NCI-H187 (cell line): Measurements from ENCODE around the gene CNIH2.
"Not testable (repeated sequence)": the region's sequence is repeated elsewhere in the genome, so short reads cannot be mapped to it uniquely, and the experiment has no call there.

ENCODE experiments used
- DNase-seq, 2 experiments: peaks; one replicate each; lab custom pipeline; 2025; lab: John Stamatoyannopoulos, UW

CNIH2 gene

DNA sequence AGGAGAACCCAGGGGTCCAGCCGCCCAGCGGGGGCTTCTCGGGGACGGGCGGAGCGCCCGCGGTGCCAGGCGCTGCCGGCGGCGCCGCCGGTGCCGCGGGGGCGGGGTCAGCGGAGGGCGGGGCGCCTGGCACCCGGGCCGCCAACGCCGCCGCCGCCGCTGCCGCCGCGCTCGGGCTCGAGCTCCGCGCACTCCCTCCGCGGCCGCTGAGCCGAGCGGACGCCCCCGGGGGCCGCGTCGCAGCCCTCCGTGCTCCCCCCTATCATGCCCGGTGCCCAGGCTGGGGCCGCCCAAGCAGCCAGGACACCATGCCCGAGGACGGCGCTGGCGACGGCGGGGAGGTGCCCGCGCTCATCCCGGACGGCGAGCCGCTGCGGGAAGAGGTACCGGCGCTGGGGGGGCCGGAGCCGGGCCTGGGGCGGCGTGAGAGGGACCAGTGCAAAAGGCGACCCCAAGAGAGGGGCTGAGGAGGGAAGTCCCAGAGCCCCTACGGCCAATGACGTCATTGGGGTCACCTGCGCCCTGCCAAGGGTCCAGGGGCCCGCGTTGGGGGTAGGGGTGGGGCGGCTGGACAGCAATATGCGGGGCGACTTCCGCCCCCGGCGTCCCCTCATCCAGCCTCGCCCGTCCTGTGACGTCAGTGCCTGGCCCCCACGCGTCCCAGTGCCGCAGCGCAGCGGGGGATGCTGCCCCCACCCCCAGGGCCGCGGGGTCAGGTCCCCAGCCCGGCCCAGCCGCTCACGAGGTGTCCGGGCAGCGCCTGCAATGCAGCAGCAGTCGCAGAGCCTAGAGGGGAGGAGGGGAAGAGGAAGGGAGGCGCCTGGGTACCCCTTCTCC lies 13.9 kb downstream of the CNIH2 start, which contains the start of gene TMEM151A:
Gene TMEM151A (plus strand): TSS at position 189 of the 837 bp plus-strand sequence. CDS start 120 bp downstream, at position 309.
- DNase-seq = no peak

DNA sequence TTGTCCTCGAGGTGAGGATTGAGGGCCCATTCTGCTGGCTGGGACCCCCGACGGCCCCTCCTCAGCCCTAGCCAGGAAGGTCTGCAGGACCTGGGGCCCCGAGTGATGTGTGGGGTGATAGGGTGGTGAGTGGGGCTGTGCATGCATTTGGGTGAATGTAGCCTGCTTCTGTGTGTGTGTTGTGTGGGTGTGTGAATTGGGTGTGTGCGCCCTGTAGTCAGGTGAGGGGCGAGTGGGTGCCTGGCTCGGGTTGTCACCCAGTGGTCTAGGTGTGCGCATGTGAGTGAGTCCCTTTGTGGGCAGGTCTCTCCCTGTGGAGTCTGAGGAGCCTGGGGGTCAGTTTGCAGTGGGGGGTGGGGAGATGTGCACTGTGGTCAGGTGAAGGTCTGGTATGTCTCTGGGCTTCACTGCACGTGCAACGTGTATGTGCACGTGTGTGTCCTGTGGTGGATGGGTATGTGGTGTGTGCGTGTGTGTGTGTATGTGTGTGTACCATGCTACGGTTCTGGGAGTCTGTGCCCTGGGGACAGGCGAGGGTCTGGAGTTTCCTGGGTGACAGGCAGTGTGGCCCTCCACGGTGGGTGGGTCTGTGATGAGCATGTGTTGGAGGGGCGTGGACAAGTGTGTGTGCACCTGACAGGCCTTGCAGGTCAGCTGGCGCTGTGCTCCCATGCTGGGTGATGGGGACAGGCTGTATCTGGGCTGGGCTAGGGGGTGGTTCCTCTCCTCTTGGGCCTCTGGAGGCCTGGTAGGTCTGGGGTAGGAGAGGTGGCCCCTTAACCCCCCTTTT lies 14.8 kb downstream of the CNIH2 start:
- DNase-seq = no peak

DNA sequence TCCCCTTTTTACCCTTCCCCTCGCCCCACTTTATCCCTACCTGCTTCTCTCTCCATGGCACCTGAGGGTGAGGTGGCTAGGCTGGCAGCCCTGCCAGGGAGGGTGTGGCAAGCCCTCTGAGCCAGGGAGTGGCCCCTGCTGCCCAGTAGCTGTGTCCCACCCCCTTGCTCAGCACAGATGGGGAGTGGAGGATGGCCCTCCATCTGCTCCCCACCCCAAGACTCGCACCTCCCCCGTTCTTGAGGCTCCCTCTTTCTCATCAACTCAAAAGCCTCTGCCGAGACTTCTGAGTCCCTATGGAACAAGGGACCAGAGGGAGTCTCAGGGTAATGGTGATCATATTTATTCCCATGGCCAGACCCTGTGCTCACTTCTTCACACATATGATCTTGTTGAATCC lies 15.4 kb downstream of the CNIH2 start:
- no peak for DNase-seq

DNA sequence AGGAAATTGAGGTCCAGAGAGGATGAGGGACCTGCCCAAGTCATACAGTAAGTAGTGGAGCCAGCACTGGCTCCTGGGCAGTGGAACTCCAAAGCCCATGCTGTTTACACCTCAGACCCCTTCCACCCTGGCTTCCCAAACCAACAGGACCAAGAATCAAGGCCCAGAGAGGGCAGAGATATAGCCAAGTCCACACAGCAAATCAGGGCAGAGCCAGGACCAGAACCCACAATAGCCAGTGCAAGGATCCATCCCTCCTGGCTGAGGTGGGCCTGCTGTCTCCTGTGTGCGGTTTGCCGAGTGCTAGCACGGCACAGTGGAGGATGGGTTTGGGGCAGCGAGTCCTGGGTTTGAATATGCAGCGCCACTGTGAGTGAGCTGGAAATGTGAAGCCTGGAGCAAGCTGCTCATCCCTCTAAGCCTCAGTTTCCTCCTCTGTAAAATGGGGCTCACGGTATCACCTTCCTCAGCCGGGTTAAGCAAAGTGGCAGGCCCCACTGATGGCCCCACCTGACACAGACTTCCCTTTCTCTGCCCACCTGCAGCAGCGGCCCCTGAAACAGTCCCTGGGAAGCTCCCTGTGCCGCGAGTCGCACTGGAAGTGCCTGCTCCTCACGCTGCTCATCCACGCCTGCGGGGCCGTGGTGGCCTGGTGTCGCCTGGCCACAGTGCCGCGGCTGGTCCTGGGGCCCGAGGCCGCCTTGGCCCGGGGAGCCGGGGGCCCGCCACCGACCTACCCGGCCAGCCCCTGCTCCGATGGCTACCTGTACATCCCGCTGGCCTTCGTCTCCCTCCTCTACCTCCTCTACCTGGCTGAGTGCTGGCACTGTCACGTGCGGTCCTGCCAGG lies 16.0 kb downstream of the CNIH2 start:
- no peak for DNase-seq

DNA sequence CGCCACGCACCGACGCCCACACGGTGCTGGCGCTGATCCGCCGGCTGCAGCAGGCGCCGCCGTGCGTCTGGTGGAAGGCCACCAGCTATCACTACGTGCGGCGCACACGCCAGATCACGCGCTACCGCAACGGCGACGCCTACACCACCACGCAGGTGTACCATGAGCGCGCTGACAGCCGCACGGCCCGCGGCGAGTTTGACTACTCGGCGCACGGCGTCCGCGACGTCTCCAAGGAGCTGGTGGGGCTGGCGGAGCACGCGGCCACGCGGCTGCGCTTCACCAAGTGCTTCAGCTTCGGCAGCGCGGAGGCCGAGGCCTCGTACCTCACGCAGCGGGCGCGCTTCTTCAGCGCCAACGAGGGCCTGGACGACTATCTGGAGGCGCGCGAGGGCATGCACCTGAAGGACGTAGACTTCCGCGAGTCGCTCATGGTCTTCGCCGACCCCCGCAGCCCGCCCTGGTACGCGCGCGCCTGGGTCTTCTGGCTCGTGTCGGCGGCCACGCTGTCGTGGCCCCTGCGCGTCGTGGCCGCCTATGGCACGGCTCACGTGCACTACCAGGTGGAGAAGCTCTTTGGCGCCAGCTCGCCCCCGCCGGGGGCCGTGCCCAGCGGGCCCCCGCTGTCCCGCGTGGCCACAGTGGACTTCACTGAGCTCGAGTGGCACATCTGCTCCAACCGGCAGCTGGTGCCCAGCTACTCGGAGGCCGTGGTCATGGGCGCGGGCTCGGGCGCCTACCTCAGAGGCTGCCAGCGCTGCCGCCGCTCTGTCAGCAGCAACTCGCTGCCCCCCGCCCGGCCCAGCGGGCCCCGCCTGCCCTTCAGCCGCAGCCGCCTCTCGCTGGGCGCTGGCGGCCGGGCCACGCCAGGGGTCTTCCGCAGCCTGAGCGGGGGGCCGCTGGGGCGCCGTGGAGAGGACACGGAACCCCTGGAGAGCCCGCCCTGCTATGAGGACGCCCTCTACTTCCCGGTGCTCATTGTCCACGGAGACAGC lies 16.9 kb downstream of the CNIH2 start:
- no peak for DNase-seq

DNA sequence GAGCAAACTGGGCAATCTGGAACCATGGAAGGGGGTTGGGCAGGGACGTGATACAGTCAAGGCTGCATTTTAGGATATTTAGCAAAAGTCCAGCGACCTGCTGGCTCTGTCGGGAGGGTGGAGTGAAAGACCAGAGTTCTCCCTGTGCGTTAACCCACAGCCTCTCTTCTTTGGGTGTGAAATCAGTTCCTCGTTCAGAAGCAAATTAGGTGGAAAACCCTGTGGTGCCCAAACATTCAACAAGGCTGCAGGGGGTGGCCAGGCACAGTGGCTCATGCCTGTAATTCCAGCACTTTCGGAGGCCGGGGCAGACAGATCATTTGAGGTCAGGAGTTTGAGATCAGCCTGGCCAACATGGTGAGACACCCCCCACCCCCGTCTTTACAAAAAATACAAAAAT lies 19.6 kb downstream of the CNIH2 start:
- DNase-seq = no peak

DNA sequence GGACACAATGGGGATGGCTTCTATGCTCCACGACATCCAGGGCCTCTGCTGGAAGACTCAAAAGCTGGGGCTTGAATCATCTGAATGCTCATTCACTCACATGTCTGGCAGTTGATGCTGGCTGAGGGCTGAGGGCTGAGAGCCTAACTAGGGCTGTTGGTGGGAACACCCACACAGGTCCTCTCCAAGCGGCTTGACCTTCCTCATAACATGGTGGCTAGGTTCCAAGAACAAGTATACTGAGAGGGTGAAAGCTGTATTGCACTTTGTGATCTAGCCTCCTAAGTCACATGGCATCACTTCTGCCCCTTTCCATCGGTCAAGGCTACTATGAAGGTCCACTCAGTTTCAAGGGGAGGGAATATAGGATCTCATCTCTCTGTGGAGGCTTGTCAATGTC lies 21.2 kb downstream of the CNIH2 start:
- DNase-seq = no peak

DNA sequence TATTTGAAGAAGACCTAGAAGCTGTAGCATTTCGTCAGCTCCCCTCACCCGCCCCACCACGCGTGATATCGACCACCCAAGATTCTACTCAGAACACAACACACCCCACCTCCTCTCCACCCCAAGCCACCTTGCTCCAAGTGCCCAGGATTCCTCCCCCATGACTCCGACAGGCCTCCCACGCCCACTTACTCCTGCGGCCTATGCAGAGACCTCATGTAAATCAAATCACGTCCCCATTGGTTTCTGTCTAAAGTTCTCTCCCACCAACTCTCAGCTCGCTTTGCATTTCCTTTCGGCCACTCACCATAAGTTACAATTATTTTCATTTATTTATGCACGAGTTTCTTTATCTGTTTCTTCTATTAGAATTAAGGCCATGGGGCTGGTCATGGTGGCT lies 24.7 kb downstream of the CNIH2 start:
- no peak for DNase-seq

DNA sequence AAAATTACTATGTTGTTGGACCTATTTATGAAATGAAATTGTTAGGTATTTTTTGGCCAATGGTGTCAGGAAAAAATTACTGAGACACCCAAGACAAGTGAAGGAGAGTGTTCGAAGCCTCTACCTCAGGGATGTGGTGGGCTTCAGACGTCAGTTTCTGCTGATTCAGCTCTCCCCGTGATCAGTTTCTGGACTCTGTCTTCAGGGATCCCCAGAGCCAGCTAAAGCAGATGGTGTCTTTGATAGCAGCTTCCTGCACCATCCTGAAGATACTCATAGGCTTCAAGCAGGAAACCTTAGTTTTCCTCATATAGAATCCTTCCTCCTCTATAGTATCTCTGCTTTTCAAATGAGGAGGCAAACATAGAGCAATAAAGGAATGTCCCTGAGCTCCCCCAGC lies 31.5 kb downstream of the CNIH2 start:
- no peak for DNase-seq

DNA sequence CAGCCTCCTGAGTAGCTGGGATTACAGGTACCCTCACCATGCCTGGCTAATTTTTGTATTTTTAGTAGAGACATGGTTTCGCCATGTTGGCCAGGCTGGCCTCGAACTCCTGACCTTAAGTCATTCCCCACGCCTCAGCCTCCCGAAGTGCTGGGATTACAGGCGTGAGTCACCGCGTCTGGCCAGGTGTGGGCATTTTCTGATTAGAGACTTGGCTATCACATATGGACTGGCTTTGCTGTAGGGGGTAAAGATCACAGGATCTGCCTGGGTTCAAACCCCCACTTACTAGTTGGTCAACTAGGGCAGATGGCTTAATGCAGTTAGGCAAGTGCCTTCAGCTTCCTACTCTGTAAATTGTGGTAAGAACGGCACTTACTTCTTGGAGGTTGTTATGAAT lies 32.3 kb downstream of the CNIH2 start:
- no peak for DNase-seq

DNA sequence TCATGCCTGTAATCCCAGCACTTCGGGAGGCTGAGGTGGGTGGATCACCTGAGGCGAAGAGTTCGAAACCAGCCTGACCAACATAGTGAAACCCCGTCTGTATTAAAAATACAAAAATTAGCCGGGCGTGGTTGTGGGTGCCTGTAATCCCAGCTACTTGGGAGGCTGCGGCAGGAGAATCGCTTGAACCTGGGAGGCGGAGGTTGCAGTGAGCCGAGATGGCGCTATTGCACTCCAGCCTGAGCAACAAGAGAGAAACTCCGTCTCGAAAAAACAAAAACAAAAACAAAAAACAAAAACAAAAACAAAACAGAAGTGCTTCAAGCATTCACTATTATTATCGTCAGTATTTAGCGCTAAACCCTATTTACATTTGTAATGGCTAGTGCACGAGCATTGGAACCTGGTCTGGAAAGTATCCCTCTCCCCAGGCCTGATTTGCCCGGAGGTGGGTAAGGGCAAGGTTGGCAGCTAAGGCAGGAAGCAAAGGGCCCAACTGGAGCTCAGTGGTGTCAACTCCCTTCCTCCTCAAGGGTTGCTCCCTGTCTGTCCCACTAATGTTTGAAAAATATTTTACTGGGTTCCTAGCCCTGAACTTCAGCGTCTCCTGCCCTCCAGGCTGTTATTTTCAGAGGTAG lies 32.9 kb downstream of the CNIH2 start:
- not testable (repeated sequence) for DNase-seq

DNA sequence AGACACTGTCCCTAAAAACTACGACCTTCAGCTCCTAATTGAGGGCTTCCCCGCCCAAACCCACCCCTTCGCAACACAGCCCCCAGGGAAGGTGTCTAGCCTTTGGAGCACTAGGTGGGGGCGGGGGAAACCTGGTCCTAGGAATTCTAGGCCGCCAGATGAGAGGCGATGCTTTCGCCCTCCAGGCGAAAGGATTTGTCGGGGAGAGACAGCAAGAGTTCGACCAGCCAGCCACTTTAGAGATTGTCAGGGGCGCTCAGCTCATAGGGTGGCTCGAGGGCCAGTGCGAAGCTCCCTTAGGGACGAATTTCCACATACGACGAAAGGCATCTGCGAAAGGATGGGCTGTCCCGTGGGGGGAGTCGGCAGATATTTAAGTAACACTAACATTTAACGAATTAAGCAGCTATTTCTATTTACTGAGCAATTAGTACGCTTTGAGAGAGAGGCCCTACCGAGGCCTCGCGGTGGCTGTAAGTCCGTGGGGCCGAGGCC lies 33.5 kb downstream of the CNIH2 start:
- DNase-seq = no peak

DNA sequence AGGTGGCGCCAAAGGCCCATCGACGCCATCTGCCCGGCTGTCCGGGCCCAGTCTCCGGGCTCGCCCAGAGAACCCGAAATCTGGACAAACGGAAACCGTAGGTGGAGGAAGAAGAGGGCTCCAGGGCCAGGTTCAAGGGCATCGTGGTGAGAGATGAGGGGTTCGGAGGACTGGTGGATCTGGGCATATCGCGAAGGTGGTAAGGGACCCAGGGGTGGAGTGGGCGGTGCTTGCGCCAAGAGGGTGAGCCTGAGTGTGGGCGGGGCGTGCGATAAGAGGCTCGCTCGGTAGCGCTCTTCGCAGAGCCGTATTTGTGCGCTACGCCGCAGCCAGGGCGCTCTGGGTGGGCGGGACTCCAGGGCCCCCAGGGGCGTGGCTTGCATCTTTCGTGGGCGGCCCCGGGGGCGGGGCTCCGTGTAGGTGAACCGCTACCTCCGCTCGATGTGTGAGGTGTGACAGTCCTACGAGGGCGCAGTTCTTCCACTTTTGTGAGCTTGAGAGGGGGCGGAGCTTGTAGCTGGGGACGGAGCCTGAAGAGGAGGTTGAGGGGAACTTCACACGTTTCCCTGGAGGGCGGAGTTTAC lies 34.1 kb downstream of the CNIH2 start:
- peak; percentile 92 to 96 for DNase-seq

DNA sequence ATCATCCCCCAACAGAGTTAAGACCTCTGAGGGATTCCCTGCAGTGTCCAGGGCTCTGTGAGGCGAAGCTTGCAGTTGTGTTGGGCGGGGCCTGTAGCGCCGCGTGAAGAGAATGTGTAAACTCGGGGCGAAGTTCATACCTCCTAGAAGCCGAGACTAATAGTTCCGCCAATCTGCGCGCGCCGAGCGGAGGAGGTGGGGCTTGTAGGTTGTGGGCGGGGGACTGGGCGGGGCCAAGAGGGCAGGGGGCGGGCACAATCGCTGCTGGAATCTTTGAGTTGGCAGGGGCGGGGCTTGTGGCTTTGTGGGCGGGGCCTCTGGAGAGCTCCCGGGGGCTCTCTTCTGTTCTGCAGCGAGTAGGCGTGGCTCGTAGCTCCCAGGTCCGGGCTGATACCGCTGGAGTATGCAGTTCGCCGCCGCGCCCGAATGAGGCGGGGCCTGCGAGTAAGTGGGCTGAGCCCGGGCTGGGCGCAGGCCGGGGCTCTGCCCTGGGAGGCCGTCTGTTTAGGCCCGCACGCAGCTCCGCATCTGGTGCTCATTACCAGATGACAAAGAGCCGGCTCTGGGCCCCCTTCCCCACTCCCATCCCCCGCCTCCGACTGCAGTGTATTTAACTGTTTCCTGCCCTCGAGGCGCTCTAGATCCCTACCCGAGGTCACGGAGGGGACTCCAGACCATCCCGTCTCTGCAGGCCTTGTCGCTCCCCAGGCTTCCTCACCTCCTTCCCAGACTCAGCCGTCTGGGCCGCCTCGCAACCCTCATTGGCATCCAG lies 34.8 kb downstream of the CNIH2 start:
- DNase-seq = peak; percentile 92 to 97

DNA sequence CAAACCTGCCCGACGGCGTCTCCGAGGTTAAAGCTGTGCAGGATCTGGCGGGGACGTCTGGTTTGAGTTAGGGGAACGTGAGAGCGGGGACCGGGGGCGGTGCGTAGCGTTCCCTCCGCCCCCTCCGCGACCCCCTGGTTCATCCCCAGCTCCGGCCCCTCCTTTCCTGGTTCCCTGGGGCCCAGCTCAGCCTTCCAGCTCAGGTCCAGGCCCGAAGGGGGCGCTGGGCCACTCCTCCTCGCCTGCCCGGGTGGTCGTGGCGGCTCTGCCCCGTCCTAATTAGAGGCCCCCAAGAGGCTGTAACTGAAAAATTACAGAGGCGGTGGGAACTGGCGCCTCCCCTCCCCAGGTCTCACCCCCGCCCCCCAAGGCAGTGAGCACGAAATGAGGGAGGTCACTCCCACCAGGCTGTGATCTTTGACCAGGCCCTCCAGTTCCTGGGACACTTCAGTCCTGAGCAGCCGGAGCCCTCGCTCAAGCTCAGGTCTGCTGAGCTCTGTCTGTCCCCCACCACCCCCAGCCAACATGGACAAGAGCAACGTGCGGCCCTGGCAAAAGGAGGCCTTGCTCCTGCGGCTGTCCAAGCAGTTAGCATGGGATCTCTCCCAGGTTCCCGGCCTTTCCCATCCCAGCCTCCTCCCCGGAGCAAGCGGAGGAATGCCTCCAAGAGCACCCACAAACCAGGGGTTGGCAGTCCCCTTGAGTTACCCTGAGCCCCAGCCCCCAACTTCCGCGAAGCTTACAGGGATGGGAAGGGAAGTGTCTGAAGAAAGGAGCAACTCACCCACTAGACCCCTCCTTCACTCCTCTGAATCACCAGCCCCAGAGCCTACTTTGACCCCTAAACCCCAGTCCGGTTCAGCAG lies 35.6 kb downstream of the CNIH2 start:
- no peak for DNase-seq

DNA sequence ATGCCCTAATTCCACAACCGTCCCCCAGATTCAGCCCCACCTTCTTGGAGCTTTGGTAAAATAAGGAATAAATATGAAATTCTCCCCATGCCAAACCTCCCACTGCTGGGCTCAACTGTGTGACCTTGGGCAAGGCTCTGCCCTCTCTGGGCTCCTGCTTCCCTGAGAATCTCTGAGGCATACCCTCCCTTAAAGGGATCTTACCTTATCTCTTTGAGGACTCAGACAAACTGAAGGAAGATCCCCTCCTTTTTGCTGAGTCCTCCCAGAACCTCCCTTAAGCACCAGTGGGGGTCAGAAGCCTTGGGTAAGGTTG lies 36.2 kb downstream of the CNIH2 start:
- no peak for DNase-seq

DNA sequence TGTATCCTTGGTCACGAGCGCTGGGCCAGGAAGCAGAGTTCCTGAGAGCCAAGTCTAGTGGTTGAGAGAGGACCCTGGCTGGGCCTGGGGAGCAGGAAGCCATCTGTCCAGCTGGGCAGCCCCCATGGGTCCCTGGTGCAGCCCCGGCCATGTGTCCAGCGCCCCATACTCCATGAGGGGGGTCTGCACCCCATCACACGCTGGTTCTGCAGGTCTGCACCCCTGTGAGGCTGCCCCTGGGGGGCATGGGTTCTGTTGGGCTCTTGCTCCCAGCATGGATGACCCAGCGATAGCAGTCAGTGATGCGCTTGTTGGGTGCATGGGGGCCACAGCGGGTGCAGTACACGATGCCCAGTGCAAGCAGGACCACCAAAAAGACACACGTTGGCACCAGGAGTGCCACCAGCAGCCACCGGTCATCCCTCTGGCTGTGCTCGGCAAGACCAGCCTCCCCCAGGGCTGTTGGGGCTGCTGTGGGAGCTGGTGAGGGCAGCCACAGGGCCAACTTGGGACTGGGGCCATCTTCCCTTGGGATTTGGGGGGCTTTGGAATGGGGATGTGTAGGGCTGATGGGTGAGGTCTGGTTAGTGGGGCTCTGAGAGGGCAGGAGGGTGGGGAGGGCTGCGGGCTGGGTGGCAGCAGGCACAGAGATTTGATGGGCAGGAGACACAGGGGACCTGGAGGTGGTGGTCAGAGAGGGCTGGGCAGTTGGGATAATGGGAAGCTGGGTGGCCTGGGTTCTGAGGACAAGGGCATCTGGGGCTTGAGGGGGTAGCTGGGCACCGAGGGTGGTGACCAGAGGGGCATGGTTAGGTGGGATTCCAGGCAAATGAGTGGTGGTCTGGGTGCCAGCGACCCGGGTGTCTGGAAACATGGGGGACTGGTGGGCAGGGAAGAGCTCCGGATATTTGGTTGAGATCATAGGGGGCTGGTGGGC lies 36.9 kb downstream of the CNIH2 start:
- DNase-seq = no peak
